HG03135 (cell line): ENCODE measurements around the gene TSC22D1.

Experiments used
- ATAC-seq: cut with Tn5 transposase; IDR thresholded peaks from one replicate; pipeline ENCODE4 v1.9.1; 2021; ENCODE audit warnings: mild to moderate bottlenecking, moderate library complexity; ENCODE audit not compliant: unreplicated experiment

TSC22D1 gene

GRCh38 chr13:44508562-44509077 is 67.5 kb downstream of the TSC22D1 start:
- no peak for ATAC-seq

- ATAC-seq, result no peak
Observed at GRCh38 chr13:44507639-44508038, 68.5 kb downstream of the TSC22D1 start.

- ATAC-seq, result no peak
Observed at GRCh38 chr13:44506719-44507118, 69.4 kb downstream of the TSC22D1 start.

- no peak for ATAC-seq
Observed at GRCh38 chr13:44506251-44506650, 69.9 kb downstream of the TSC22D1 start.

GRCh38 chr13:44504116-44504515 is 72.0 kb downstream of the TSC22D1 start:
- ATAC-seq, result no peak

GRCh38 chr13:44498969-44499368 is 77.2 kb downstream of the TSC22D1 start:
- no peak for ATAC-seq

- no peak for ATAC-seq
Observed at GRCh38 chr13:44498502-44498901, 77.6 kb downstream of the TSC22D1 start.

- ATAC-seq, result no peak
Observed at GRCh38 chr13:44497801-44498200, 78.3 kb downstream of the TSC22D1 start.

GRCh38 chr13:44493213-44493812 is 82.8 kb downstream of the TSC22D1 start:
- ATAC-seq, result no peak

- no peak for ATAC-seq
Observed at GRCh38 chr13:44489751-44490150, 86.4 kb downstream of the TSC22D1 start.

- no peak for ATAC-seq
Observed at GRCh38 chr13:44487989-44488388, 88.1 kb downstream of the TSC22D1 start.

- no peak for ATAC-seq
Observed at GRCh38 chr13:44484562-44485138, 91.5 kb downstream of the TSC22D1 start.

GRCh38 chr13:44474122-44474910 is 101.8 kb downstream of the TSC22D1 start:
- no peak for ATAC-seq

GRCh38 chr13:44471686-44472085 is 104.4 kb downstream of the TSC22D1 start:
- ATAC-seq, result no peak

GRCh38 chr13:44470638-44471562 is 105.2 kb downstream of the TSC22D1 start:
- no peak for ATAC-seq

GRCh38 chr13:44468874-44469273 is 107.3 kb downstream of the TSC22D1 start:
- no peak for ATAC-seq

- no peak for ATAC-seq
Observed at GRCh38 chr13:44465318-44465717, 110.8 kb downstream of the TSC22D1 start.

GRCh38 chr13:44464471-44464870 is 111.7 kb downstream of the TSC22D1 start:
- ATAC-seq, result no peak

GRCh38 chr13:44463759-44464158 is 112.4 kb downstream of the TSC22D1 start:
- ATAC-seq, result no peak

- no peak for ATAC-seq
Observed at GRCh38 chr13:44459674-44460073, 116.5 kb downstream of the TSC22D1 start.
